HepG2 (cell line): Measurements from ENCODE around the gene MAN1A2.

Experiments used
- CTCF ChIP-seq: sonication (generic); formaldehyde crosslinking; IDR thresholded peaks from 2 replicates; pipeline ENCODE4 v1.5.0; 2020; ENCODE audit warnings: mild to moderate bottlenecking, missing genetic modification reagents, moderate library complexity
- HES4 ChIP-seq: sonication (generic); formaldehyde crosslinking; IDR thresholded peaks from 2 replicates; pipeline ENCODE4 v1.9.0; 2021; ENCODE audit warnings: mild to moderate bottlenecking, missing genetic modification reagents, borderline replicate concordance
- MEIS1 ChIP-seq: sonication (generic); formaldehyde crosslinking; IDR thresholded peaks from 2 replicates; pipeline ENCODE4 v1.9.0; 2021; ENCODE audit warnings: mild to moderate bottlenecking, missing genetic modification reagents, moderate library complexity, borderline replicate concordance

- TF ChIP-seq MEIS1 (CRISPR knock-in tag), result no peak
- no peak for TF ChIP-seq HES4 (CRISPR knock-in tag)
- no peak for TF ChIP-seq CTCF (CRISPR knock-in tag)
Observed at GRCh38 chr1:117567435-117567834, 200.2 kb downstream of the MAN1A2 start.
